HL-60 (cell line): ENCODE results near the gene GEMIN2.

Experiments
- CTCF ChIP-seq: IDR thresholded peaks from one replicate; pipeline ENCODE4 v1.5.1; 2011; ENCODE audit warnings: low read length, control low read depth, inconsistent platforms; ENCODE audit not compliant: insufficient read depth
- REST ChIP-seq: IDR thresholded peaks from 2 replicates; pipeline ENCODE4 v1.6.1; 2012; ENCODE audit warnings: low read depth; ENCODE audit not compliant: insufficient replicate concordance
- SPI1 ChIP-seq: IDR thresholded peaks from 2 replicates; pipeline ENCODE4 v1.6.1; 2012; ENCODE audit warnings: low read depth, mild to moderate bottlenecking, borderline replicate concordance

GRCh38 chr14:39109893-39110715 lies 4.0 kb upstream of the GEMIN2 start:
- no peak for TF ChIP-seq REST
- TF ChIP-seq CTCF: no peak
- no peak for TF ChIP-seq SPI1
